K562 (cell line): ENCODE data around the gene NT5C1B. TPM values are rescaled to one million over a fixed set of nuclear protein-coding genes. Genes with fewer than 3 reads are reported as not detected.

Experiments
- CREM ChIP-seq: IDR thresholded peaks from 2 replicates; pipeline ENCODE4 v1.6.1; 2014; ENCODE audit warnings: antibody characterized with exemption, low read depth
- MAZ ChIP-seq, 2 experiments: fragments of 450-650 bp in 1 of 2; sonication (generic) in 1 of 2; formaldehyde crosslinking; IDR thresholded peaks in 1 of 2; conservative IDR thresholded peaks in 1 of 2; 2 replicates each; pipeline versions ENCODE4 v1.4.0 to v1.5.0; 2020; ENCODE audit warnings: mild to moderate bottlenecking in 1 of 2, missing genetic modification reagents in 1 of 2
- MCM5 ChIP-seq: fragments of 450-650 bp; IDR thresholded peaks from 2 replicates; pipeline ENCODE4 v1.6.1; 2016; ENCODE audit warnings: low read depth
- PHF21A ChIP-seq: fragments of 450-650 bp; IDR thresholded peaks from 2 replicates; pipeline ENCODE4 v1.6.1; 2017; ENCODE audit warnings: low read depth, borderline replicate concordance
- SETDB1 ChIP-seq: IDR thresholded peaks from one replicate; pipeline ENCODE4 v1.6.1; 2012; ENCODE audit warnings: low read length, control low read depth, inconsistent platforms
- U2AF1 ChIP-seq: fragments of 200-400 bp; formaldehyde crosslinking; optimal IDR thresholded peaks from 2 replicates; pipeline ENCODE3; 2017; ENCODE audit warnings: mild to moderate bottlenecking, low read depth, low read length, moderate library complexity
- ZNF143 ChIP-seq: sonication (generic); formaldehyde crosslinking; IDR thresholded peaks from 2 replicates; pipeline ENCODE4 v1.9.0; 2022; ENCODE audit warnings: mild to moderate bottlenecking, missing genetic modification reagents
- ZNF277 ChIP-seq: fragments of 250-450 bp; sonication (Bioruptor Pico); IDR thresholded peaks from 2 replicates; pipeline ENCODE4 v1.8.0; 2022; ENCODE audit warnings: inconsistent platforms, mild to moderate bottlenecking, moderate library complexity, borderline replicate concordance
- ZNF77 ChIP-seq: fragments of 250-450 bp; sonication (Bioruptor Pico); IDR thresholded peaks from 2 replicates; pipeline ENCODE4 v1.5.0; 2020
- polyA plus RNA-seq, 8 experiments: library from polyadenylated mRNA; depleted of rRNA in 4 of 8; stranded (reverse) in 5 of 8; unstranded in 3 of 8; fragments of >200 nt; fragmentation: Nextera tagmentation in 2 of 8; fragmentation: Illumina TruSeq in 1 of 8; extraction: Ambion mirVana in 2 of 8; extraction: Trizol in 1 of 8; gene quantifications; 2 replicates each; pipeline versions ENCODE4 v1.2.1 to v1.2.3, GENCODE V29; 2011 to 2014; ENCODE audit warnings: inconsistent platforms in 1 of 8, missing spikeins in 1 of 8
- total RNA-seq, 7 experiments: library from RNA; depleted of rRNA in 6 of 7; stranded (reverse); fragments of >200 nt in 6 of 7; fragmentation: Illumina TruSeq in 2 of 7; extraction: Trizol in 2 of 7; gene quantifications; 2 replicates each; pipeline versions ENCODE4 v1.2.1 to v1.2.3, GENCODE V29; 2011 to 2021; ENCODE audit warnings: low replicate concordance in 1 of 7
- TF ChIP-seq, protein P1 (sequence below): fragments of 200-600 bp; sonication (generic); IDR thresholded peaks from one replicate; pipeline ENCODE4 v1.6.1; 2012; ENCODE audit warnings: mild to moderate bottlenecking, low read depth, low read length, inconsistent platforms
- TF ChIP-seq, protein P2 (sequence below): sonication (generic); formaldehyde crosslinking; IDR thresholded peaks from 2 replicates; pipeline ENCODE4 v1.8.1; 2023; ENCODE audit warnings: mild to moderate bottlenecking, missing genetic modification reagents
- TF ChIP-seq, protein P3 (sequence below): sonication (generic); formaldehyde crosslinking; IDR thresholded peaks from 2 replicates; pipeline ENCODE4 v1.5.0; 2020; ENCODE audit warnings: missing genetic modification reagents

The NT5C1B gene
- total and polyA plus RNA-seq, 9 of the 15 experiments (the other 6 are each of a cell fraction or from before 2014, with no cell fraction given), result 0.07 TPM; not detected in 8

DNA sequence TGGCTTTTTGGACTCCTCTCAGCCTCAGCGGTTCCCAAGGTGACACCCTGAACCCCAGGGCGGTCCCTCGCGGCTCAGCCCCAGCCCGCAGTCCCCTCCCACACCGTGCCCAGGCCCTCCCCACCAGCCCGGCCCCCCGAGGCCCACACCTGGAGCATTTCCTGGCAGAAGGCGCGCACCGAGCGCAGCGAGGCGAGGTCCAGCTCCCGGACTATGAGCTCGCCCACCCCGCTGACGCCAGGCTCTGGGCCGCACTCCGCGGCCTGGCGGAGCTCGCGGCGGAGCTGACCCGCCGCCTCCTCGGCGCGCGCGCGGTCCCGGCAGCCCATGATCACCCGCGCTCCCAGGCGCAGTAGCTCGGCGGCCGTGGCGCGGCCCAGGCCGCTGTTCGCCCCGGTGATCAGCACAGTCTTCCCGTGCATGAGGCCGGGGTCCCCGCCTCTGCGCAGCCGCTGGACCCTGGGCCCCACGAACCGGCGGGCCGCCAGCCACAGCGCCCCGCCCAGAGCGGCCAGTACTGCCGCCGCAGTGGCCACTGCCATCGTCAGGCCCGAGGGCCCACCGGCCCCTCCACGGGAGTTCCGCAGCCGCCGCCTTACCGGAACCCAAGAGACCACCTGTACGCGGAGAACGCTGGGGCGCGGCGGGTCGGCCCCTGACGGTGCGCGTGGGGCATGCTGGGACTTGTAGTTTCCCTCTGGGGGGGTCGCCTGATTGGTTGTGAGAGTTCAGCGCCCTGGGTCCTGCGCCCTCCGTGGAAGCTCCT lies 29.2 kb downstream of the NT5C1B start, which contains the start of gene RDH14 (continued):
- TF ChIP-seq, protein P1, sequence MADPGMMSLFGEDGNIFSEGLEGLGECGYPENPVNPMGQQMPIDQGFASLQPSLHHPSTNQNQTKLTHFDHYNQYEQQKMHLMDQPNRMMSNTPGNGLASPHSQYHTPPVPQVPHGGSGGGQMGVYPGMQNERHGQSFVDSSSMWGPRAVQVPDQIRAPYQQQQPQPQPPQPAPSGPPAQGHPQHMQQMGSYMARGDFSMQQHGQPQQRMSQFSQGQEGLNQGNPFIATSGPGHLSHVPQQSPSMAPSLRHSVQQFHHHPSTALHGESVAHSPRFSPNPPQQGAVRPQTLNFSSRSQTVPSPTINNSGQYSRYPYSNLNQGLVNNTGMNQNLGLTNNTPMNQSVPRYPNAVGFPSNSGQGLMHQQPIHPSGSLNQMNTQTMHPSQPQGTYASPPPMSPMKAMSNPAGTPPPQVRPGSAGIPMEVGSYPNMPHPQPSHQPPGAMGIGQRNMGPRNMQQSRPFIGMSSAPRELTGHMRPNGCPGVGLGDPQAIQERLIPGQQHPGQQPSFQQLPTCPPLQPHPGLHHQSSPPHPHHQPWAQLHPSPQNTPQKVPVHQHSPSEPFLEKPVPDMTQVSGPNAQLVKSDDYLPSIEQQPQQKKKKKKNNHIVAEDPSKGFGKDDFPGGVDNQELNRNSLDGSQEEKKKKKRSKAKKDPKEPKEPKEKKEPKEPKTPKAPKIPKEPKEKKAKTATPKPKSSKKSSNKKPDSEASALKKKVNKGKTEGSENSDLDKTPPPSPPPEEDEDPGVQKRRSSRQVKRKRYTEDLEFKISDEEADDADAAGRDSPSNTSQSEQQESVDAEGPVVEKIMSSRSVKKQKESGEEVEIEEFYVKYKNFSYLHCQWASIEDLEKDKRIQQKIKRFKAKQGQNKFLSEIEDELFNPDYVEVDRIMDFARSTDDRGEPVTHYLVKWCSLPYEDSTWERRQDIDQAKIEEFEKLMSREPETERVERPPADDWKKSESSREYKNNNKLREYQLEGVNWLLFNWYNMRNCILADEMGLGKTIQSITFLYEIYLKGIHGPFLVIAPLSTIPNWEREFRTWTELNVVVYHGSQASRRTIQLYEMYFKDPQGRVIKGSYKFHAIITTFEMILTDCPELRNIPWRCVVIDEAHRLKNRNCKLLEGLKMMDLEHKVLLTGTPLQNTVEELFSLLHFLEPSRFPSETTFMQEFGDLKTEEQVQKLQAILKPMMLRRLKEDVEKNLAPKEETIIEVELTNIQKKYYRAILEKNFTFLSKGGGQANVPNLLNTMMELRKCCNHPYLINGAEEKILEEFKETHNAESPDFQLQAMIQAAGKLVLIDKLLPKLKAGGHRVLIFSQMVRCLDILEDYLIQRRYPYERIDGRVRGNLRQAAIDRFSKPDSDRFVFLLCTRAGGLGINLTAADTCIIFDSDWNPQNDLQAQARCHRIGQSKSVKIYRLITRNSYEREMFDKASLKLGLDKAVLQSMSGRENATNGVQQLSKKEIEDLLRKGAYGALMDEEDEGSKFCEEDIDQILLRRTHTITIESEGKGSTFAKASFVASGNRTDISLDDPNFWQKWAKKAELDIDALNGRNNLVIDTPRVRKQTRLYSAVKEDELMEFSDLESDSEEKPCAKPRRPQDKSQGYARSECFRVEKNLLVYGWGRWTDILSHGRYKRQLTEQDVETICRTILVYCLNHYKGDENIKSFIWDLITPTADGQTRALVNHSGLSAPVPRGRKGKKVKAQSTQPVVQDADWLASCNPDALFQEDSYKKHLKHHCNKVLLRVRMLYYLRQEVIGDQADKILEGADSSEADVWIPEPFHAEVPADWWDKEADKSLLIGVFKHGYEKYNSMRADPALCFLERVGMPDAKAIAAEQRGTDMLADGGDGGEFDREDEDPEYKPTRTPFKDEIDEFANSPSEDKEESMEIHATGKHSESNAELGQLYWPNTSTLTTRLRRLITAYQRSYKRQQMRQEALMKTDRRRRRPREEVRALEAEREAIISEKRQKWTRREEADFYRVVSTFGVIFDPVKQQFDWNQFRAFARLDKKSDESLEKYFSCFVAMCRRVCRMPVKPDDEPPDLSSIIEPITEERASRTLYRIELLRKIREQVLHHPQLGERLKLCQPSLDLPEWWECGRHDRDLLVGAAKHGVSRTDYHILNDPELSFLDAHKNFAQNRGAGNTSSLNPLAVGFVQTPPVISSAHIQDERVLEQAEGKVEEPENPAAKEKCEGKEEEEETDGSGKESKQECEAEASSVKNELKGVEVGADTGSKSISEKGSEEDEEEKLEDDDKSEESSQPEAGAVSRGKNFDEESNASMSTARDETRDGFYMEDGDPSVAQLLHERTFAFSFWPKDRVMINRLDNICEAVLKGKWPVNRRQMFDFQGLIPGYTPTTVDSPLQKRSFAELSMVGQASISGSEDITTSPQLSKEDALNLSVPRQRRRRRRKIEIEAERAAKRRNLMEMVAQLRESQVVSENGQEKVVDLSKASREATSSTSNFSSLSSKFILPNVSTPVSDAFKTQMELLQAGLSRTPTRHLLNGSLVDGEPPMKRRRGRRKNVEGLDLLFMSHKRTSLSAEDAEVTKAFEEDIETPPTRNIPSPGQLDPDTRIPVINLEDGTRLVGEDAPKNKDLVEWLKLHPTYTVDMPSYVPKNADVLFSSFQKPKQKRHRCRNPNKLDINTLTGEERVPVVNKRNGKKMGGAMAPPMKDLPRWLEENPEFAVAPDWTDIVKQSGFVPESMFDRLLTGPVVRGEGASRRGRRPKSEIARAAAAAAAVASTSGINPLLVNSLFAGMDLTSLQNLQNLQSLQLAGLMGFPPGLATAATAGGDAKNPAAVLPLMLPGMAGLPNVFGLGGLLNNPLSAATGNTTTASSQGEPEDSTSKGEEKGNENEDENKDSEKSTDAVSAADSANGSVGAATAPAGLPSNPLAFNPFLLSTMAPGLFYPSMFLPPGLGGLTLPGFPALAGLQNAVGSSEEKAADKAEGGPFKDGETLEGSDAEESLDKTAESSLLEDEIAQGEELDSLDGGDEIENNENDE, result no peak
- TF ChIP-seq, protein P2, sequence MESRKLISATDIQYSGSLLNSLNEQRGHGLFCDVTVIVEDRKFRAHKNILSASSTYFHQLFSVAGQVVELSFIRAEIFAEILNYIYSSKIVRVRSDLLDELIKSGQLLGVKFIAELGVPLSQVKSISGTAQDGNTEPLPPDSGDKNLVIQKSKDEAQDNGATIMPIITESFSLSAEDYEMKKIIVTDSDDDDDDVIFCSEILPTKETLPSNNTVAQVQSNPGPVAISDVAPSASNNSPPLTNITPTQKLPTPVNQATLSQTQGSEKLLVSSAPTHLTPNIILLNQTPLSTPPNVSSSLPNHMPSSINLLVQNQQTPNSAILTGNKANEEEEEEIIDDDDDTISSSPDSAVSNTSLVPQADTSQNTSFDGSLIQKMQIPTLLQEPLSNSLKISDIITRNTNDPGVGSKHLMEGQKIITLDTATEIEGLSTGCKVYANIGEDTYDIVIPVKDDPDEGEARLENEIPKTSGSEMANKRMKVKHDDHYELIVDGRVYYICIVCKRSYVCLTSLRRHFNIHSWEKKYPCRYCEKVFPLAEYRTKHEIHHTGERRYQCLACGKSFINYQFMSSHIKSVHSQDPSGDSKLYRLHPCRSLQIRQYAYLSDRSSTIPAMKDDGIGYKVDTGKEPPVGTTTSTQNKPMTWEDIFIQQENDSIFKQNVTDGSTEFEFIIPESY, result peak; percentile 11; the same call in 1 of the 2 replicates
- TF ChIP-seq U2AF1 (peak; percentile 22), ZNF77 (CRISPR knock-in tag) (no peak), CREM (peak; percentile 92), PHF21A (no peak), ZNF143 (peak; percentile 96), MCM5 (no peak), ZNF277 (CRISPR knock-in tag) (no peak), MAZ (CRISPR knock-in tag; conservative IDR thresholded peaks at IDR 0.05 in 1 of 2, IDR thresholded peaks at IDR 0.05 in 1 of 2) (peak in 1 of 2 experiments; percentile 76; a peak in 1 of 4 replicates), SETDB1 (no peak)
- TF ChIP-seq, protein P3, sequence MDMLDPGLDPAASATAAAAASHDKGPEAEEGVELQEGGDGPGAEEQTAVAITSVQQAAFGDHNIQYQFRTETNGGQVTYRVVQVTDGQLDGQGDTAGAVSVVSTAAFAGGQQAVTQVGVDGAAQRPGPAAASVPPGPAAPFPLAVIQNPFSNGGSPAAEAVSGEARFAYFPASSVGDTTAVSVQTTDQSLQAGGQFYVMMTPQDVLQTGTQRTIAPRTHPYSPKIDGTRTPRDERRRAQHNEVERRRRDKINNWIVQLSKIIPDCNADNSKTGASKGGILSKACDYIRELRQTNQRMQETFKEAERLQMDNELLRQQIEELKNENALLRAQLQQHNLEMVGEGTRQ, result no peak
